Mesothelial cell of epicardium (in vitro differentiated cells): ENCODE results near the gene WIPF2. TPM values are rescaled to one million over a fixed set of nuclear protein-coding genes. Genes with fewer than 3 reads are reported as not detected.

Experiments
- DNase-seq, 2 experiments: peaks; one replicate each; pipeline ENCODE4 v3.0.0; 2021; ENCODE audit warnings: low spot score in 2 of 2; ENCODE audit not compliant: unreplicated experiment in 2 of 2
- H3K27ac Mint-ChIP-seq: 2 replicates; pipeline ENCODE4 v1.8.0; 2021; ENCODE audit warnings: mixed read lengths
- H3K27me3 Mint-ChIP-seq: 2 replicates; pipeline ENCODE4 v1.8.0; 2021; ENCODE audit warnings: low read depth, mixed read lengths
- H3K36me3 Mint-ChIP-seq: 2 replicates; pipeline ENCODE4 v1.8.0; 2021; ENCODE audit warnings: mixed read lengths
- H3K4me1 Mint-ChIP-seq: 2 replicates; pipeline ENCODE4 v1.8.0; 2021; ENCODE audit warnings: mixed read lengths
- H3K4me3 Mint-ChIP-seq: 2 replicates; pipeline ENCODE4 v1.8.0; 2021; ENCODE audit warnings: mild to moderate bottlenecking, moderate library complexity, mixed read lengths
- H3K9me3 Mint-ChIP-seq: 2 replicates; pipeline ENCODE4 v1.8.0; 2021; ENCODE audit warnings: mixed read lengths
- total RNA-seq: library from RNA; stranded (reverse); gene quantifications from 3 replicates; pipeline ENCODE4 v1.2.1, GENCODE V29; 2021
- TF ChIP-seq, protein P1 (sequence below): fragments of 200-600 bp; sonication (generic); IDR thresholded peaks from one replicate; pipeline ENCODE4 v1.5.0; 2021; ENCODE audit warnings: antibody characterized with exemption; ENCODE audit not compliant: unreplicated experiment

WIPF2 gene
- total RNA-seq, 1 donor from 2014 or later, result 27.0 TPM

- TF ChIP-seq, protein P1, sequence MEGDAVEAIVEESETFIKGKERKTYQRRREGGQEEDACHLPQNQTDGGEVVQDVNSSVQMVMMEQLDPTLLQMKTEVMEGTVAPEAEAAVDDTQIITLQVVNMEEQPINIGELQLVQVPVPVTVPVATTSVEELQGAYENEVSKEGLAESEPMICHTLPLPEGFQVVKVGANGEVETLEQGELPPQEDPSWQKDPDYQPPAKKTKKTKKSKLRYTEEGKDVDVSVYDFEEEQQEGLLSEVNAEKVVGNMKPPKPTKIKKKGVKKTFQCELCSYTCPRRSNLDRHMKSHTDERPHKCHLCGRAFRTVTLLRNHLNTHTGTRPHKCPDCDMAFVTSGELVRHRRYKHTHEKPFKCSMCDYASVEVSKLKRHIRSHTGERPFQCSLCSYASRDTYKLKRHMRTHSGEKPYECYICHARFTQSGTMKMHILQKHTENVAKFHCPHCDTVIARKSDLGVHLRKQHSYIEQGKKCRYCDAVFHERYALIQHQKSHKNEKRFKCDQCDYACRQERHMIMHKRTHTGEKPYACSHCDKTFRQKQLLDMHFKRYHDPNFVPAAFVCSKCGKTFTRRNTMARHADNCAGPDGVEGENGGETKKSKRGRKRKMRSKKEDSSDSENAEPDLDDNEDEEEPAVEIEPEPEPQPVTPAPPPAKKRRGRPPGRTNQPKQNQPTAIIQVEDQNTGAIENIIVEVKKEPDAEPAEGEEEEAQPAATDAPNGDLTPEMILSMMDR, result no peak
- Mint-ChIP-seq H3K27me3 (no peaks in the 10 kb centered on the region), H3K4me3 (peak overlapping the region; percentile 15), H3K27ac (peak overlapping the region; percentile 94), H3K4me1 (peaks cover 63% of the 10 kb centered on the region), H3K36me3 (no peaks in the 10 kb centered on the region), H3K9me3 (no peaks in the 10 kb centered on the region)
- DNase-seq, result no peak
Observed at GRCh38 chr17:40321961-40322357, 102.9 kb downstream of the WIPF2 start.

GRCh38 chr17:40322358-40323315 is 103.5 kb downstream of the WIPF2 start:
- Mint-ChIP-seq H3K4me3 (peak overlapping the region; percentile 33), H3K4me1 (peaks cover 61% of the 10 kb centered on the region), H3K27ac (peak overlapping the region; percentile 94), H3K27me3 (no peaks in the 10 kb centered on the region), H3K9me3 (no peaks in the 10 kb centered on the region), H3K36me3 (no peaks in the 10 kb centered on the region)
- TF ChIP-seq, protein P1, result no peak
- no peak for DNase-seq

DNA sequence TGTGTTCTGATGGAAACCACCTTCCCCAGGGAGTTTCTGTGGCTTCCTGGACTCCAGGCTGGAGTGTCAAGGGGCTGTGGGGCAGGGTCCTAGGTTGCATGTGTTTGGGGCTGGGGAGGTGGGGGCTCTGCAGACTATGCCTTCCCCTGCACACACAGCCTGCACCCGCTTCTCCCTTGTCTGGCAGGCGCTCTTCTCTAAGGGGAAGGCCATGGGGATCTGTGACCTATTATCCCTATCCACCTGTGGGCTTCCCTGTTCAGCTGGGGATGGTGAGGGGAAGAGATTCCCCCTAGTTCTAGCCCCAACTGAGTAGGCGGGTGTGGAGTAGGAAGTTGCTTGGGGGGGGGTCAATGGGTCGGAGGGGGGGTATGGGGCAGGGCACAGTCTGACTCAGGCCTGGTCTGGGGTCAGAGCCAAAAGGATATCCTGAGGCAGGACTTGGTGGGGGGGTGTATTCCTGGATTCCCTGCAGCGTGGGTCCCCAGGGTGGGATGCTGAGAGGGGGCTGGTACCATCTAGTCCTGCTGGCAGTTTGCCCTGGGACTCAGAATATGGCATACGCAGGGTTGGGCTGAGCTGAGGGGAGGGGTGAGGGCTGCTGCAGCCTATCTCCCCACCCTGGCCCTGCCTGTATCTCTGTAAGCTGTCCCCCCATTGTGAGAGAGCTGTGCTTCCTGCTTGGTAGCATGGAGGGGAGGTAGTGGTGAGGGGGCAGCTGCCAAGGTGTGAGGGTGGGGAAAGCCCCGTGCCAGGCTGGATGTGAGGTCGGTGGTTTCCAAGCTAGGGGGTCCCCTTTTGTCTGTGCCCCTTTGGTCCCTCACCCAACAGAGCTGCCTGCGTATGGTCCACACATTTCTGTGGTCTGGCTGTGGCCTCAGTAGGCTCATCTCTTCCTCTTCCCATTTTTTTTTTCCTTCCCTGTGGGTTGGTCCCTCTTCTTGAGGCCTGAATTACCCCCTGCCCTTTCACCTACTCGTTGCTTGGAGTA is 104.6 kb downstream of the WIPF2 start:
- Mint-ChIP-seq H3K27ac (peak overlapping the region; percentile 94), H3K4me1 (peaks cover 58% of the 10 kb centered on the region), H3K27me3 (no peaks in the 10 kb centered on the region), H3K9me3 (no peaks in the 10 kb centered on the region), H3K4me3 (no peak overlapping the region), H3K36me3 (peaks cover 5% of the 10 kb centered on the region)
- TF ChIP-seq, protein P1, result no peak
- no peak for DNase-seq

GRCh38 chr17:40325156-40326013 is 106.3 kb downstream of the WIPF2 start:
- H3K4me1 Mint-ChIP-seq, result peaks cover 45% of the 10 kb centered on the region
- H3K36me3 Mint-ChIP-seq, result peaks cover 5% of the 10 kb centered on the region
- H3K27ac Mint-ChIP-seq, result no peak overlapping the region
- H3K27me3 Mint-ChIP-seq, result no peaks in the 10 kb centered on the region
- no peak overlapping the region for H3K4me3 Mint-ChIP-seq
- no peak for DNase-seq
- H3K9me3 Mint-ChIP-seq, result no peaks in the 10 kb centered on the region
- TF ChIP-seq, protein P1, result no peak
